ENCODE measurements around the gene UGT1A1. TPM values are rescaled to one million over a fixed set of nuclear protein-coding genes. Genes with fewer than 3 reads are reported as not detected.
"Not testable (repeated sequence)": the region's sequence is repeated elsewhere in the genome, so short reads cannot be mapped to it uniquely, and the experiment has no call there.

UGT1A1 gene
- total and polyA plus RNA-seq, 10 donors, result not detected

GRCh38 chr2:233714121-233714520 is 45.9 kb upstream of the UGT1A1 start:
- no peak overlapping the region for H3K4me3 ChIP-seq
- no peak for TF ChIP-seq CTCF (IDR thresholded peaks at IDR 0.05 in 8 of 11, conservative IDR thresholded peaks at IDR 0.05 in 3 of 11)
- TF ChIP-seq POLR2A (IDR thresholded peaks at IDR 0.05), result no peak
- TF ChIP-seq POLR2AphosphoS5 (IDR thresholded peaks at IDR 0.05), result no peak
- DNase-seq, result no peak
- intact Hi-C loops (cut with DNase I; ENCODE audit: low total_unique reads), result no loop called here
- H3K9me3 ChIP-seq, result no peaks in the 10 kb centered on the region
- H3K27ac ChIP-seq, result no peak overlapping the region
- 54 to 73% (median 65%) methylated on average over 2 of the region's 2 CpGs for WGBS, 5 donors
- no peaks in the 10 kb centered on the region for H3K4me1 ChIP-seq
- peaks cover 0 to 30% (median 0%) of the 10 kb centered on the region in 7 donors for H3K27me3 ChIP-seq (replicated peaks in 1 of 7)
- H3K36me3 ChIP-seq, result no peaks in the 10 kb centered on the region

GRCh38 chr2:233718552-233718951 is 41.5 kb upstream of the UGT1A1 start, which contains the start of gene UGT1A4:
TSS of gene UGT1A4 (plus strand) at chr2:233718736. CDS start at chr2:233718821, 85 bp downstream.
- Histone ChIP-seq H3K9me3 (no peaks in the 10 kb centered on the region), H3K27me3 (replicated peaks in 1 of 7) (peaks cover 0 to 24% (median 0%) of the 10 kb centered on the region in 7 donors), H3K4me3 (no peak within 1 kb of the TSS), H3K4me1 (no peaks in the 10 kb centered on the region), H3K36me3 (no peaks in the 10 kb centered on the region), H3K27ac (no peak within 1 kb of the TSS)
- WGBS, 5 donors, result 81 to 90% (median 88%) methylated on average over 7 of the region's 7 CpGs
- TF ChIP-seq POLR2A (IDR thresholded peaks at IDR 0.05) (no peak), CTCF (IDR thresholded peaks at IDR 0.05 in 8 of 11, conservative IDR thresholded peaks at IDR 0.05 in 3 of 11) (no peak)
- intact Hi-C loops (cut with DNase I; ENCODE audit: low total_unique reads), result no loop called here
- no peak for DNase-seq

- no peaks in the 10 kb centered on the region for H3K4me1 ChIP-seq
- no peak for DNase-seq
- TF ChIP-seq POLR2AphosphoS5 (IDR thresholded peaks at IDR 0.05) (no peak), POLR2A (IDR thresholded peaks at IDR 0.05) (no peak), CTCF (IDR thresholded peaks at IDR 0.05 in 8 of 11, conservative IDR thresholded peaks at IDR 0.05 in 3 of 11) (no peak)
- 78 to 92% (median 87%) methylated on average over 8 of the region's 8 CpGs for WGBS, 5 donors
- intact Hi-C loops (cut with DNase I; ENCODE audit: low total_unique reads), result no loop called here
- no peaks in the 10 kb centered on the region for H3K36me3 ChIP-seq
- H3K9me3 ChIP-seq, result peaks cover 0 to 5% (median 0%) of the 10 kb centered on the region in 8 donors
- peaks cover 0 to 12% (median 0%) of the 10 kb centered on the region in 7 donors for H3K27me3 ChIP-seq (replicated peaks in 1 of 7)
- no peak within 1 kb of the TSS for H3K4me3 ChIP-seq
- H3K27ac ChIP-seq, result no peak within 1 kb of the TSS
Observed at GRCh38 chr2:233728723-233729301, 31.3 kb upstream of the UGT1A1 start, which contains the start of gene UGT1A3. TSS of gene UGT1A3 (plus strand) at chr2:233729042. CDS start at chr2:233729127, 85 bp downstream.

GRCh38 chr2:233736868-233737653 is 23.0 kb upstream of the UGT1A1 start:
- H3K27ac ChIP-seq; H3K4me1 ChIP-seq; intact Hi-C loops (cut with DNase I; ENCODE audit: low total_unique reads); H3K4me3 ChIP-seq; H3K9me3 ChIP-seq; H3K36me3 ChIP-seq; H3K27me3 ChIP-seq (replicated peaks in 1 of 7); DNase-seq: not testable (repeated sequence)
- WGBS, 5 donors, result 80 to 88% (median 86%) methylated on average over 13 to 14 of the region's 14 CpGs

Measured in spleen (tissue), 11 donors.